Activated CD4-positive, CD25-positive, alpha-beta regulatory T cell treated with anti-CD3 and anti-CD28 coated beads, Interleukin-2, amount 50 U/mL, for 72 hours (primary cell): ENCODE results near the gene SDSL.

Experiments used
- DNase-seq: peaks from one replicate; pipeline ENCODE4 v3.0.0; 2021

SDSL gene

GRCh38 chr12:113452458-113452857 lies 30.3 kb downstream of the SDSL start:
- DNase-seq: no peak

GRCh38 chr12:113453330-113453729 lies 31.1 kb downstream of the SDSL start:
- no peak for DNase-seq

GRCh38 chr12:113456199-113456598 lies 34.0 kb downstream of the SDSL start:
- no peak for DNase-seq

- no peak for DNase-seq
Measured at GRCh38 chr12:113456761-113457160, 34.6 kb downstream of the SDSL start.

- no peak for DNase-seq
Measured at GRCh38 chr12:113457185-113457584, 35.0 kb downstream of the SDSL start.

- DNase-seq: no peak
Measured at GRCh38 chr12:113457710-113458109, 35.5 kb downstream of the SDSL start.

- DNase-seq: no peak
Measured at GRCh38 chr12:113459981-113460380, 37.8 kb downstream of the SDSL start.

GRCh38 chr12:113461666-113462065 lies 39.5 kb downstream of the SDSL start:
- DNase-seq: no peak

- peak; percentile 79 for DNase-seq
Measured at GRCh38 chr12:113462117-113462774, 40.1 kb downstream of the SDSL start.

- DNase-seq: no peak
Measured at GRCh38 chr12:113462998-113463745, 41.0 kb downstream of the SDSL start.

- DNase-seq: no peak
Measured at GRCh38 chr12:113463746-113464451, 41.7 kb downstream of the SDSL start.

GRCh38 chr12:113464452-113464775 lies 42.2 kb downstream of the SDSL start:
- DNase-seq: no peak

- DNase-seq: no peak
Measured at GRCh38 chr12:113464852-113465719, 42.9 kb downstream of the SDSL start.

- no peak for DNase-seq
Measured at GRCh38 chr12:113465808-113466453, 43.8 kb downstream of the SDSL start.

- no peak for DNase-seq
Measured at GRCh38 chr12:113466454-113467141, 44.4 kb downstream of the SDSL start.

GRCh38 chr12:113467142-113467501 lies 44.9 kb downstream of the SDSL start:
- DNase-seq: no peak

- no peak for DNase-seq
Measured at GRCh38 chr12:113467502-113468364, 45.6 kb downstream of the SDSL start.

GRCh38 chr12:113468365-113469223 lies 46.4 kb downstream of the SDSL start:
- DNase-seq: no peak

- DNase-seq: no peak
Measured at GRCh38 chr12:113469224-113469948, 47.2 kb downstream of the SDSL start.
